ENCODE results near the gene HOXA5.

HOXA5 gene

DNA sequence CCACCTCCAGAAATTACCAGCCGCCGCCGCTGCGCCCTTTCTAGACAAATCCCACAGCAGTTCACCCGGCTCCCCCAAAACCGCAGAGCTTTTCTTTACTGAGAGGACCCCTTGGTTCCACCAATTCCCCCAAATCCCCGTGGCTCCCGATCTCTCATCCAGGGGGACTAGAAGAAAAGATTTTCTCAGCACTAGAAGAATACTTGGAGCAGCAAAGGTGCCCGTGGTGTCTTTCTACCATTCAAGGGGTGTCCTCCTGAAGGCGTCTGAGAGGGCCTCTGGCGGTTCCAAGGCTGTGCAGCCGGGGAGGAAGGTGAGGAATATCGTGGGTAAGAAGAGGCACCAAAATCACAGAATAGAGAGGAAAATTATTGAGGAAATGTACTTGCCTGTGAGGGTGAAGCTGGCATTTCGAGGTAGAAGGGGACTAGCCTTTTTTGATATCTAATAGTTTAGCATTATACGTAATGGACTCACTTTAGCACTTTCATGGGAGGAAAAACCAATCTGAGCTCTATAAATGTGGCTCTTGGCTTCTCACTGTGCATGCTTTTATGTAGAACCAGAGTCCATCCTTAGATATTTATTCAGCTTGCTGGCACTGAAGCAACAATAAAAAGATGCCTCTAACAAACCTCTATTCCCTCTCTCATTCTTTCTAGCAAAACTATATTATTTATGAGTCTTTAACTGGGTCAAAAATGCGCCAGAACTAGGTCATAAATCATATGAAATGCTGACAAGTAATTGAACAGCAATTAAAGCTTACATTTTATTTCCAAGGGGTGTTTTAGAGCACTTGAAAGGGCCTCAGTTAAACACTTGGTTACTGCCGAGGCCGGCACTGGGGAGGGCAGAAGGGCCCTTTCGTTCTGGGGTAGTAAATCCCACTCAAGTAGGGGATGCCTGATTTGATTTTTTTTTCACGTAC, 27.2 kb downstream of the HOXA5 start:
- DNase-seq, result no peak

DNA sequence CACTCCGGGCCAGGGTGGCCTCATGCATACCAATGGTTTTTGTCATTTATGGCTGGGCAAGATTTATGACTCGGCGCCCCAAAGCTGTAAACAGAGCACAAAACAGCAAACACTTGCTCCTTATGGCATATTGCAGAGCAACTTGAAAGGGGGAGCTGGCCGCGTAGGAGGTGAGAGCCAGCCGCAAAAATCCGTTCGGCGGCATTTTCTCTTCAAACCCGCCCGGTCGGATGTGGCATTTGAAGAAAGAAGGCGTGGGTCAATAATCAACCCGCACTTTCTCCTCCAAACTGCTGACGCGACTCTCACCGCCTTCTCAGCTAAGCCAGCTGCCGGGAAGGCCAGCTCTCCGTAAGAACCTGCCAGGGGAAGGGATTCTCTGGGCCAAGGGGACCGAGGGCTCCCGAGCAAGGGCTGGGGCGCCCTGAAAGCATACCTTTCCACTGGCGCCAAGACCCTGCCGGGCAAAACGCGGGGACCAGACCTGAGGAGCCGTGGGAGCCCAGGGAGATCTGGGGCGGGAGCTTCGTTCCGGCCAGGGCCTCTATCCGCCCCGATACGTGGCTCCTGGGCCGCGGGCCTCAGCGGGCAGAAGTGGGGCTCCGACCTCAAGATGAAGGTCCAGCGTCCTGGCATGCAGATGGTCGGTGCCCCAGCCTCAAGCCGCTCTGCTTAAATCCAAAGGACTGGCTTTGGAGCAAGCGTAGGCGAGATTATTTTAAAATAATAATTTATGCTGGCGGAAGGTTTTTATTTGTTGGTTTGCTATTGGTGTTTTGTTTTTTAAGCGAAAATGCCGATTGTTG, 28.1 kb downstream of the HOXA5 start:
- DNase-seq, result no peak

DNA sequence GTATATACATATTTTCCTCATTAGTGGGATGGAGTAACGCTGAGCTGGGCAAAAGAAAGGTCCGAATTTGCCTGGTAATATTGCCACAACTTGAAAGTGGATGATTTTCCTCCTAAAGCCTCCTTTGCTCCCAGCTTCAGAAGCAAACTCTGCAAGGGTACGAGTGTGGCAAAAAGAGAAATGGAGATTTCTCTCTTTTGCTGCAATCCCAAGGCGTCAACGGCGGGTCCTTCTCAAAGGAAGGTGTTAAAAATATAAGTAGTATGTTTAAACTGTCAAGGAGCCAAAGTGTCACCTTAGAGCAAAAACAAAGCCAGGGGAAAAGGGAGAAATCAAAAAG, 28.6 kb downstream of the HOXA5 start:
- no peak for DNase-seq

DNA sequence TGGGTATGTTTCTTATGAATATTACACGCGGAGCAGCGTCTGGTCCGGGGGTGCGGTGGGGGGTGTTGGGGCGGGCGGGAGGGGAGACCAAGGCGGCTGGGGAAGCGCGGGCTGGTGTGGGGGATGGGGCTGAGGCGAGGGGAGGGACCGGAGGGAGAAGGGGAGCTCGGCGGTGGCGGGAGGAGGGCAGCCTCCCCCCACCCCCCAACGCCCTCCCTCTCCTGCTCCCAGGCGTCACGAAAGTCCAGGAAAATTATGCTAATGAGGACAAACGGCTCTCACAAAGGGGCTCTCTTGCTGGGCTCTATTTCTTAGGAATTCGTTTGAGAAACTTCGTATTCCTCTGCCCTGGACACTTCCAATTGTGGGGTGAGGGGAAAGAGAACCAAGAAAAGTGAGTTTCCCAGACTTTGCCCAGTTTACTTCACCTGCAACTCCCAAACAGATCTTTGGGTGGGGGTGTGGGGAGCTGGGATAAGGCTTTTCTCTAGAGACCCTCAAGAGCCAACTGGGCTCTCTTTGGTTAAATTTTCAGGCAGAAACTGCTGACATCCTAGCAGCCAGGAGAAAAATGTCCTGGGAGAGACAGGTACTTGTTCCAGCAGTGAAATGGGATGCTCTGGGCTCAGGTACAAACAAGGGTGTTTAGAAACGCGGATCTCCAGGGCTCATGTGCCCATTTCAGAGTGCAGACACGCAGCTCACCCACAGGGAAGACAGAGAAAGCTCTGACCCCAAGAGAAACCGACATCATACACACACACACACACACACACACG, 29.3 kb downstream of the HOXA5 start:
- DNase-seq, result no peak

DNA sequence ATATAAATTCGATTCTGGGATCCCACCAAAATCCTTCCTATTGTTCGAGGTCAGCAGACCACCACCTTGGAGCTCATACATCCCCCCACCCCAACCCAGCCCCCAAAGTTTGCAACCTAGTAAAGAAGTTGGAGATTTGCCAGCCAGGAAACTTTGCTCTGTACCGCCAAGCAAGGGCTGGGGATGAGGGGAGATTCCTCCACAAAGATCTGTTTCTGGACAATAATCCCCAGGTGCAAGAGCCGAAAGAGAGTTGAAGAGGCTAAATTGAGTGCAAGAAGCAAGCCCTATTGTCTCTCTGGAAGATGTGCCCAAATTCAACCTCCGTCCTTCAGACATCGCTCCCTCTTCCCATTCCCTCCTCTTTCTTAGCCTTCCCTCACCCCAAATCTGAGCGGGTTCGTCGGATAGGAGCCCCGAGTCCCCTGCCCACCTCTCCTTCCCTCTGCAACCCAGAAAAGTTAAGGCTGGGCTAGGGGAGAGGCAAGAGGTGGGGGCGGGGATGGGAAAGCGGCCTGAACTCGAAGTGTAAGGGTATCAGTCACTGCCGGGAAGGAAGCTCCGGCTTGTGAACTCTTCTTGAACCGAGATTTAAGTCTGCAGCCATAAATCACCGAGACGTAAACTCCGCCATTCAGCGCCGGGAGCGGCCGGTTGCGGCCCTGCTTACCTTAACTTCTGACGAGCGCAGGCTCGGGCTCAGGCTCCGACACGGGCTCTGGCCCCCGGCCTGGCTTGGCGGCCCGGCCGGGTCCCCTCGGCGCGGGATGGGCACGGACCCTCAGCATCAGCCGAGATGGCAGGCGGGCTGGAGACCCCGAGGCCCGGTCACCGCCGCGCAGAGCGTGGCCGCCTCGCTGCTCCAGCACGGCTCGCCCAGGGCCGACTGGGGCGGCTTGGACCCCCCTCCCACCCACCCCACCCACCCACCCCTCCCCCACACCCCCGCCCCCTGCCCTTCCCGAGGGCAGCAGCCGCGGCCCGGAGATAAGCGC, 30.2 kb downstream of the HOXA5 start:
- DNase-seq, result no peak

DNA sequence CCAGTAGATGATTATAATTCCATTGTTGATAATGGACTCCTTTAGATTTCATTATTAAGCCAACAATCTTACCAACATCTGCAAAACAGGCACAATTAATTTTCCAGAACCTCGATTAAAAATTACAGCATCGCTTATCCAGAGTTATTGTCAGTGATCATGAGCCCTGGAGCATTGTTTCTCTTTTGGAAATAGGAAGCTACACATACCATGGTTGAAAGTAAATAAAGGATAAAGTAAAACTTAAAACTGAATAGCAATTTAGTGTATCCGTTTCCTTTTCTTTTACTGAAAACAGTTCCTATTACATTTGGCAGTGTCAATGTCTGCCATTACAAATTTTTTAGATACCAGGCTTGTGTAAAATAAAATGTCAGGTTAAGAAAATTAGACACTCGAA, 31.1 kb downstream of the HOXA5 start:
- no peak for DNase-seq

DNA sequence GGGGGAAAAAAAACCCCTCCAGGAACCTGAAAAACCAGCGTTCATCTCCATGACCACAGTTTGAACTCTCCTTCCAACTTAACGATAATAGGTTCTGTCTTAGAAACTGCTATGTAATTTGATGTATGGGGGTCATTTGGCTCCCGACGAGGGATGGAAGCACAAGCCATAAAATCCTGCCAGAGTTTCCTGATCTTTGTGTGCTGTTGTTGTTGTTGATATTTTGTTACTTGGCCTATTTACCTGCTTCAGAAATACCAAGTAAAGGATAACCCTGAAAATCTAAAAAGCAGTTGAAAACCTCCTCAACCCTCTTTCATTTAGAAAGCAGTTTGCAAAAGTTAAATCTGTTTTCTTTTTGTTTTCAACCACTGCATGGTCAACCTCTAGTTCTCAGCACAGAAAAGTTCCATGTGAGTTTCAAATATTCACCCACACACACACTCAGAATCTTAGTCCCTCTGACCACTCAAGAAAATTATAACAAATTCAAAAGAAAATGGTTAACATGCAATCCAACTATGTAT, 31.7 kb downstream of the HOXA5 start:
- no peak for DNase-seq

DNA sequence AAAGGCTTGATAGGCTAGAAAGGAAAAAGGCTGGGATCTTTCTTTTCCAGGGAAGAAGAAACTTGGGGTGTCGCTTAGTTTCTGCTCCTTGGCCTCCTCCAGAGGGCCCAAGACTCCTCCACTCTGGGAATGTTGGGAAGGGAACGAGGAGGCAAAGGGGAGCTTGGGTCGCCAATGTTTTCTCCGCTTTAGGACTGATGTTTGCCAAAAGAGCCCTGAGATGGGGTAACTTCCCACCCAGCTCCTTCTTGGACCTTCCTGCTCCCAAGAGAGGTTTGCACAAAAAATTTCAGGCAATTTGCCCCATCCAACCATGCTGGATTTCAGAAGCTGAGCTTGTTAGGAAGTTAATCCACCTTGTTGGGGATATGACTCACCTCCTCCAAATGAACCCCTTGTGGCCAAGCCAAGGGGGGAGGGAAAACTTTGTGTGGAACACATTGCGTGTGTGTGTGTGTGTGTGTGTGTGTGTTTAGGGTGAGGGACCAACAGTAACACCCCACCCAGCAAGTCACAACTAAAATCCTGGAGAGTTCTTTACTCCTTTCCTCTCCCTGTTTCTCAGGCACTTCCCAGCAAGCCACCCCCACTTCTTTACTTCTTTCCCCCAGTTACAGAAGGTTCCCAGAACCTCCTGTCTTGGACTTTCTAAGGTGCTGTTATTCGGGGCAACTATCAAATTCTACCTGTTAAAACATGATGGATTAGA, 32.3 kb downstream of the HOXA5 start:
- no peak for DNase-seq

DNA sequence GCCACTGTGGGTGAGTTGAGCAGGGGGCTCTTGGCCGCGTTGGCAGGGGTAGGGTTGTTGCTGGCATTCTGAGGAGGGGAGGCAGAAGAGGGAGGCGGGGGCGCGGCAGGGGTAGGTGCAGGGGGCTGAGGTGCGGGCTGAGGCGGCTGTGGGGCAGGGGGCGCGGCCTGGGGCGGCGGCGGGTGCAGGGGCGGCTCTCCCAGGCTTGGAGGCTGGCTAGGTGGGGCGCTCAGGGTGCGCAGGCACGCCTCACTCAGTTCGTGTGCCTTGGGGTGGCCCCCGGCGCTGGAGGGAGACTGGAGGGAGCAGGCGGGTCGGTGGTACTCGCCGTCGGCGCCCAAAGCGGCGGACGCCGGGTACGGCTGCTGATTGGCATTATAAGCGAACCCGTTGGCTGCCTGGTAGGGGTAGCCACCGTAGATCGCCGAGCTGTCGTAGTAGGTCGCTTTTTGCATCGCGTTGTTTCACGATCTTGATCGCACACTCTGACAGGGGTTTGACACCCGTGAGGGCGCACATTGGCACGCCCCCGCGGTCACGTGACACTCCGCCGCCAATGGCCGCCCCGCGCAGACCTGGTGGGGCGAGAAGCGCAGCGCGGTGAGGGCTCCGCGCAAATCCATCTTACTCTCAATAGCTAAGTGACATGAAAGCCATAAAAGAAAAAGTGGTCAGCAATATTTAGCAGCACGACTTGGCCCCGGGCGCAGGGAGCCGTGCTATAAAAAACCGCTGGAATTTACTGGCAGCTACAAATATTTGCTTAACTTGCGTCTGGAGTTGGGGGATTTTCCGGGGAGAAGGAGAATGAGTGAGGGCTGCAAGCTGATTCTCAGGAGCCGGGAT, 33.1 kb downstream of the HOXA5 start:
- no peak for DNase-seq

DNA sequence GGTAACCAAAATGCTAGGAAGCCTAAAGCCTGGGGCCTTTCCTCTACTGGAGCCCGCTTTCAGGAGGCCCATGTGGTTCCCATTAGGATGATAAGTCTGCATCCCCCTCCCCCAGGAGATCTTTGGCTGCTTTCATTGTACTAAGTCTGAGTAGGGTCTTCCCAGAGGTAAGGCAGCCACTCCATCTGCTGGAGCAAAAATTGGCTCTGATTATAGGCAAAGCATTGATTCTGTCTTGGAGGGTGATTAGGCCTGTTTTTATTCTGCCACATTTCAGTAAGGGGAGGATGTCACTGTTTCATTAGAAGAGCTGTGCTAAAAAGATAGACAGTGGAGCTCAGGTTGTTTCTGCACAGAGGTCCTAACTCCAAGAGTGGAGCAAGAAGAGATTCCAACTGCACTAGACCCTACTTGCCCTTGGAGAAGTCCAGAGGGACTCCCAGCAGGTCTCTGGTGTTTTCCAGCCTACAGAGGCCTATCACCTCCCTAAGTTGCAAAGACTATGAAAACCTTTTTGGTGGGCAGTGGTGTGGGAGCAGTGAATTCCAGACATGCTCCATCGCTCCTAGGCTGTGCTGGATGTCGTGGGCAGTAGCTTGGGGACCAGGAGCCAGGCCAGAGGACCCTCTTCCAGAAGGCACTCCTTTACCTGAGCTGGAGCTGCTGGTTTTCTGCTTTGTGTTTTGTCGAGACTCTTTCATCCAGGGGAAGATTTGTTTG, 33.9 kb downstream of the HOXA5 start:
- no peak for DNase-seq

DNA sequence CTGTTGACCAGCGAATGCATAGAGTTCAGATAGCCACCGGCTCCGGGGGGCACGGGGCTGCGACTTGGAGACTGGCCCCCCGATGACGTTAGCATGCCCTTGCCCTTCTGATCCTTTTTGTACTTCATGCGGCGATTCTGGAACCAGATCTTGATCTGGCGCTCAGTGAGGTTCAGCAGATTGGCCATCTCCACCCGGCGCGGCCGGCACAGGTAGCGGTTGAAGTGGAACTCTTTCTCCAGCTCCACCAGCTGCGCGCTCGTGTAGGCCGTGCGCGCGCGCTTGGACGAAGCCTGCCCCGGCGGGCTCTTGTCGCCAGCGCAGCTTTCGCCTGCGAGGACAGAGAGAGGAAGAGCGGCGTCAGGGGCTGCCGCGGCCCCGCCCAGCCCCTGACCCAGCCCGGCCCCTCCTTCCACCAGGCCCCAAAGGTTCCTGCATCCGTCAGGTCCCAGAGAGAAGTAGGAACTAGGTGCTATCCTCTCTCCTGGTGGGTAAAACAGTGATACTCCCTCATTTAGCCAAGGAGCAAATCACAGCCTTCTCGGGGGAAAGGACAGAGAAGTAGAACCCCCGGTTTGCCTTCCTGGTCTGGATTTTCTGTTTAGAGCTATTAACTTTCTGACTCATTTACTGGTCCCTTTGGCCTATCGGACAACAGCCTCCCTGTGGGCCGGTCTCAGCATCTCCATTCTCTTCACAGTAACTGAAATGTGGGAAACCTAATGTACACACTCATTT, 34.9 kb downstream of the HOXA5 start:
- DNase-seq, result no peak

DNA sequence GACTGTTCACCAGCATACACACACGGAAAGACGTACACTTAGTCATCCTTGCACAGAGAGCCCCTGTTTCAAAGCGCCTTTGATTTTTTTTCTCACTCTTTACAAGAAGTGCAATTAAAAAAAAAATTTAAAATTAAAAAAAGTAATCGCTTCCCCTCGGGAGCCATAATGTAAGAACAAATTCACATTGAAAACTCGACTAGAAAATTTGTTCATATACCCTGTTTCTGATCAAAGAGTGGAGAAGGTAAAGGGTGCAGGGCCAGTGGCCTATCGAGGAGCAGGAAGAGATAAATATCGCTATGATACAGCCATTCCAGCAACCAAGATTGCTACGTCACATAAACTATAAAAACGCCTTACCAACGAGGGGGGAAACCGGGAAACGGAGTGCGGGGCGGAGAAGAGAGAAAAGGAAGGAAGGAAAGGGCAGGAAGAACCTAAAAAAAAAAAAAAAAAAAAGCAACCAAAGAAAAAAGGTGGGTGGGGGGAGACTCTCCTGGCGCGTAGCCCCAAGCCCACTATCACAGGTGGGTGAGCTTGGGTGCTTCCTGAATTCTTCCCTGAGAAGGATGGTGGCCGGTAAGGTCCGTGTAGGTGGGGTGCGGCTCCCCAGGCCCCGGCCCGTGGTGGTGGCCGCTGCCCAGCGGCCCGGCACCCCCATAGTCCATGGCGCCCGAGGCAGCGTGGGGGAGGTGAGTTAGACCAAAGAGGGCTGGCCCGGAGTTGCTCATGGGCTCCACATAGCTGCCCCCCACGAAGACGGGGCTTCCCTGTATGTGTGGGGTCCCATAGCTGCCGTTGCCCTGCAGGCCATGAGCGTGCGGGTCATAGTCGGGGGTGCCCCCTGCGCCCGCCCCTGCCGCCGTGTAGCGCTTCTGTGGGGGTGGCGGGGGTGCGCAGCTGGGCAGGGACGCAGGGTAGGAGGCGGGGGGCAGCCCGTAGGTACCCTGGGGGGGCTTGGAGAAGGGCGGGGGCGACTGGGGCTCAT, 35.8 kb downstream of the HOXA5 start:
- DNase-seq, result no peak

DNA sequence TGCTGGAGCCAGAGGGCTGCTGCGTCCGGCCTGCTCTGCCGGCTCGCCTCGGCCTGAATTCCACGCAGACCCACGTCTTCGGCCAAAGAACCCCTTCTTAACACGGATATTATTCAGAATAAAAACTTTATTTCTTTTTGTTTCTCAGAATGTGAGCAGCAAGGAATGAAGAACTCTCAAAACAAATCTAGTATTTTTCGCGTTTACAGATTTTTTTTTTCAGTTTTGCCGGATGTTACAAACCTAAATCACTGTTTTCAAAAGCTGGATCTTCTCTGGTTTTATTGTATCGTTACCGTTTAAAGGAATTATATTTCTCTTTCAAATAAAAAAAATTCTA, 36.6 kb downstream of the HOXA5 start:
- DNase-seq, result no peak

DNA sequence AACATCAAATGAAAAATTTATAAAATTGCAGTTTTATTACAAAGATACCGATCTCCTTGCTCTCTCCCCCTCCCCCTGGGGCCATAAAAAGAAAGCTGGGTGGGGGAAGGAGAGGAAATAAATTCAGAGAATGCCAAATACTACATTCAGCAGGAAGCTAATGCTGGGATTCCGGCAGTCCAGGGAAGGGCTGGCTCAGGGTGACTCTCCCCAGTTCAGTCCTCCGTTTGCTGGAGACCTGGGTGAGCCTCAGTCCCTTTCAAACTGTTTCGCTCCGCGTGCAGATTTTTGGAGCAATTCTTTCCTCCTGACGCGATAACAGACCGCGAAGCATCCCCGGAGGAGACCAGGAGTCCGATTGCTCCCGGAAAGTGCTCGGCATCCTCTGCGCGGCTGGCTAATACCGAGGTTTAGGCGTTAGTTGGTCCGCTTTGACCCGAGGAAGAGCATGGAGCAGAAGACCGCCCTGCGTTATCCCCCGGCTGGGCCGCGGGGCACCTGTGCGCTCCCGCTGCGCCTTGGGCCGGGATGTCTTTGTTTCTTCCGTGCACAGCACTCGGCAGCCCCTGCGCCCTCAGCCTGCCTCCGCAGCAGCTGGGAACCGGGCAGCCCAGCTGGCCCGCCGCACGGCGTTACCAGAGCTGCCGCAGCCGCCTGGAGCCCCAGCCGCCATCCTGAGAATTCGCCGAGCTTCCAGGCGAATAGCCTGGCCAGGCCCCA, 37.1 kb downstream of the HOXA5 start:
- DNase-seq, result no peak

DNA sequence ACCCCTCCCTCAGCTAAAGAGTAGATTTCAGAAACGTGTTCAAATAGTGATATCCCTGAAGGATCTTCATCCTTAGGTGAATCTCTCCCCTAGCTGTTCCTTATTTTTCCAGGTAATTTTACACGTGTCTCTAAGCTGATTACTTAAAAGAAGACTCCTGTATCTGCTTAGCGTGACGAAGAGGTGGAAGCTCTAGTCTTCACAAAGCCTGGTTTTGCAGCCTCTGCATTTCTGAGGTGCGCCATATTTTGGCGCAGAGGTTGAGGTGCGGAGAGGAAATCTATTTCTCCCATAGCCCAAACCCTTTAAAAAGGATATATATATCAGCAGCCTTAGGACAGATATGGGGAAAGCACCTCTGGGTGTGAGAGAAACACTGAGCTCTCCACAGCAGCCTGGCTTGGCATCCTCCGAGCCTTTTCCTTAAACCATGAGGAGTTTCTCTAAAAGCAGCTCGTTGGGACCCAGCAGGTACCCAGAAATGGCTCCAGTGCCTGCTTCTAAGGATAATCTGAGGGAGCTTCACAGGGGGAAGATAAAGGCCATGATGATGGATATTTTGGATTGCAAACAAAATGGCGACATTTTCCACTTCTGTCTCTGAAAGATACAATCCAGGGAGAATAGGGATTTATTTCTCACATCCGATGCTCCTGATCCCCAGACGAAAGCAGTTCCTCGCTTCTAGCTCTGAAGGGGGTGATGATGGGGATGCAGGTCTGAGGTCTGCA, 38.0 kb downstream of the HOXA5 start:
- no peak for DNase-seq

Data from activated naive CD4-positive, alpha-beta T cell (primary cell).